Spleen (tissue), 7 donors: ENCODE results near the gene CBLN3.

ENCODE experiments used
- POLR2AphosphoS5 ChIP-seq, 3 donors: sonication (generic); formaldehyde crosslinking; IDR thresholded peaks; one replicate each; pipeline ENCODE4 v1.5.1; 2017; ENCODE audit warnings: antibody characterized with exemption in 3 of 3
- TF ChIP-seq, protein P1 (sequence below), 11 experiments: fragments of 200-600 bp in 7 of 11; fragments of 450-650 bp in 4 of 11; sonication (generic) in 4 of 11; IDR thresholded peaks in 8 of 11; conservative IDR thresholded peaks in 3 of 11; 1 replicate in 7 of 11; 2 replicates in 4 of 11; pipeline versions ENCODE4 v1.4.0 to v1.8.0; 2016 to 2021; ENCODE audit warnings: antibody characterized with exemption in 11 of 11, inconsistent platforms in 4 of 11, mild to moderate bottlenecking in 1 of 11
- donor health status: DM: no; HTN: no; CAD: no; lungs with moderate emphysema.
- donor health status: DM: no; HTN: no; CAD: no.
- donor health status: DM: no; HTN: no; CAD: no.

DNA sequence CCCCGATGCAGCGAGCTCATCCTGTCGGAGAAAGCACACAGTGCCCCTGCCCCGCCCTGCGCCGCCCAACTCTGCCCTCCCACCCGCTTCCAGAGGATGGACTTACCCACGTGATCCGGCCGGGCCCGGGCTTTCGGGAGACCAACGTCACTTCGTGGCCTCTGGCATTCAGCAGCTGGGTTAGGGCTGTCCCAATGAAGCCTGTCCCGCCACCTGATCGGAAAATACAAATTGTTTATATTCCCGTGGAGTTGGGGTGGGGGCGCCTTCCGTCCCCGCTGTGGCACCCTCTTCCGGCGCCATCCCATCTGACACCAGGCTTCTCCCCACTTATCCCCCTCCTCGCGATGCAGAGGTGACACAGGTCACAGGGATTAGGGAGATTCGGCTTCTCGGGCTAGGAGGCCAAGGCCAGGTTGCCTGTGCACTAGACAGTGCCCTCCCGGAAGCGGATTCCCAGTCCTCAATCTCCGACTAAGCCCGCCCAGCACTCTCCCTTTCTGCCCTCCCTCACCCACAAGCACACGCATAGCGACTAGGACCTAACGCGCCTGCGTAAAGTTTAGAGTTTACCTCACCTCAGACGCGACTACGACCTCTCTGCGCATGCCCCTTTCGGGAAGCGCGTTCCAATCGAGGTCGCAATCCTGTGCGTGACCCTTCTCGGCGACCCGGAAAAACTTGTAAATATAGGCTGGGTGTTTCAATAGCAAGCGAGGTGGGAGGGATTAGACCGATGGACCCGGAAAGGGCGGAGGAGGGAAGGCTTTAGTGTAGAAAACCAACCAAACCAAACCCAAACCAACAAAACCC lies 13.0 kb upstream of the CBLN3 start, which contains the start of gene SDR39U1:
- TF ChIP-seq, protein P1, sequence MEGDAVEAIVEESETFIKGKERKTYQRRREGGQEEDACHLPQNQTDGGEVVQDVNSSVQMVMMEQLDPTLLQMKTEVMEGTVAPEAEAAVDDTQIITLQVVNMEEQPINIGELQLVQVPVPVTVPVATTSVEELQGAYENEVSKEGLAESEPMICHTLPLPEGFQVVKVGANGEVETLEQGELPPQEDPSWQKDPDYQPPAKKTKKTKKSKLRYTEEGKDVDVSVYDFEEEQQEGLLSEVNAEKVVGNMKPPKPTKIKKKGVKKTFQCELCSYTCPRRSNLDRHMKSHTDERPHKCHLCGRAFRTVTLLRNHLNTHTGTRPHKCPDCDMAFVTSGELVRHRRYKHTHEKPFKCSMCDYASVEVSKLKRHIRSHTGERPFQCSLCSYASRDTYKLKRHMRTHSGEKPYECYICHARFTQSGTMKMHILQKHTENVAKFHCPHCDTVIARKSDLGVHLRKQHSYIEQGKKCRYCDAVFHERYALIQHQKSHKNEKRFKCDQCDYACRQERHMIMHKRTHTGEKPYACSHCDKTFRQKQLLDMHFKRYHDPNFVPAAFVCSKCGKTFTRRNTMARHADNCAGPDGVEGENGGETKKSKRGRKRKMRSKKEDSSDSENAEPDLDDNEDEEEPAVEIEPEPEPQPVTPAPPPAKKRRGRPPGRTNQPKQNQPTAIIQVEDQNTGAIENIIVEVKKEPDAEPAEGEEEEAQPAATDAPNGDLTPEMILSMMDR (IDR thresholded peaks at IDR 0.05 in 8 of 11, conservative IDR thresholded peaks at IDR 0.05 in 3 of 11): peak in 1 of 11 experiments; percentile 34
- peak; percentile 92 to 98 (median 97) for TF ChIP-seq POLR2AphosphoS5 (IDR thresholded peaks at IDR 0.05)
